NCI-H1930 (cell line): ENCODE data around the gene DCLRE1B.
"Not testable (repeated sequence)": the region's sequence is repeated elsewhere in the genome, so short reads cannot be mapped to it uniquely, and the experiment has no call there.

Source experiments
- DNase-seq, 2 experiments: peaks; one replicate each; lab custom pipeline; 2025; lab: John Stamatoyannopoulos, UW

Gene DCLRE1B

DNA sequence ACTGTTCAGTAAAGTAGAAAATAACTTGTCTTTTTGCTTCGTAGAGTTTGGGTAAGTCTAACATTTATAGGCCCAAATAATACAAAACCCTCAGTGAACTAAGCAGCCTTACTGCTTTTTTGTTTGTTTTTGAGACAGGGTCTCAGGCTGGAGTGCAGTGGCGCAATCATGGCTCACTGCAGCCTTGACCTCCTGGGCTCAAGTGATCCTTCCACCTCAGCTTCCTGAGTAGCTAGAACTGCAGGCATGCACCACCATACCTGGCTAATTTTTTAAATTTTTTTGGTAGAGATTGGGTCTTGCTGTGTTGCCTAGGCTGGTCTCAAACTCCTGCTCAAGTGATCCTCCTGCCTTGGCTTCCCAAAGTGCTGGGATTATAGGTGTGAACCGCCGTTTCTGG lies 43.0 kb downstream of the DCLRE1B start:
- not testable (repeated sequence) for DNase-seq

DNA sequence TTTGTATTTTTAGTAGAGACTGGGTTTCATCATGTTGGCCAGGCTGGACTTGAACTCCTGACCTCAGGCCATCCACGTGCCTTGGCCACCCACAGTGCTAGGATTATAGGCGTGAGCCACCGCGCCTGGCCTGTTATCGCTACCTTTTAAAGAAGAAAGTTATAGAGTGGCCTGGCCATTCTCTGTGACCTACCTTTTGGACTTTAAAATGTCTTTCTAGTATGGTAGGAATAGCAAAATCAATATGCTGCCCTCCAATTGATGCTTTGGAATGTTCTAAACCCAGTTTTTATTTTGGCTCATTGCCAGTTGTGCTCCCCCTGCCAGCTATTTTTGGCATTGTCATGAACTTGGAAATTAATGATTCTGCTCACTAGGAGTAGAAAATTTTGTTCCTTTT lies 43.9 kb downstream of the DCLRE1B start:
- no peak for DNase-seq

DNA sequence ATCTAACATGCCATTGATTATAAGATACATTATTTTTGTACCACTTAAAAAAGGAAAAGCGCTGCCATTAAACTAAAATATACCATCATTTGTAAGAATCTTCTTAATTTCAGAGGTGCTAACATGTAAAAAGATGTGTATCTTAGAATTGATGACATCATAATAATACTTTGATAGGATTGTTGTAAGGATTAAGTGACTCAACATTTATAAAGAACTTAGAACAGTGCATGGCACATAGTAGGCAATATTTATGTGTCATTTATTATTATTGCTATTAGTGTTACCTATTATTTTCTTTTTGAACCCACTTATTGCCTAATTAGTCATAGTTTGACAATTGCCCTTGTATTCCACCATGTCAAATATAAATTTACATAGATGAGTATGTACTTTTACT lies 45.8 kb downstream of the DCLRE1B start:
- no peak for DNase-seq

DNA sequence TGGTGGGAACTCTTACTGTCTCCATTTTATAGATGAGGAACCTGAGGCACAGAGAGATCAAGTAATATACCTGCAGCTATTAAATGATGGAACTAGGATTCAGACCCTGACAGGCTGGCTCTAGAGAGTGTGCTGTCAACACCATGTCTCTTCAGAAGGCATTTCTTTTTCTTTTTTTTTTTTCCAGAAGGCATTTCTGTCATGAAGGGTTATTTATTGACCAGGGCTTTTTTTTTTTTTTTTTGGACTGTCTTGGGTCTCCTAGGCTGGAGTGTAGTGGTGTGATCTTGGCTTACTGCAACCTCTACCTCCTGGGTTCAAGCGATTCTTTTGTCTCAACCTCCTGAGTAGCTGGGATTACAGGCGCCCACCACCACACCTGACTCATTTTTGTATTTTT lies 46.6 kb downstream of the DCLRE1B start:
- no peak for DNase-seq

DNA sequence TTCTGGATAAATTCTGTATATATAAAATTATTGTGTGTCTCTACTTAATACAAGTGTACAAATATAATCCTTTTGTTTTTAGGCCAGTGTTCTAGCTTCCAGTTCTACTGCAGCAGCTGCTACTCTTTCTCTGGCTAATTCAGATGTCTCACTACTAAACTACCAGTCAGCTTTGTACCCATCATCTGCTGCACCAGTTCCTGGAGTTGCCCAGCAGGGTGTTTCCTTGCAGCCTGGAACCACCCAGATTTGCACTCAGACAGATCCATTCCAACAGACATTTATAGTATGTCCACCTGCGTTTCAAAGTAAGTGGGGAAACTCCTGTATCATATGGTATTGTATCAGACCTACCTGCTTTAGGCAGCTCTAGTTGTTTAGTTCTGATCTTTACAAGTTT lies 52.9 kb downstream of the DCLRE1B start:
- no peak for DNase-seq

DNA sequence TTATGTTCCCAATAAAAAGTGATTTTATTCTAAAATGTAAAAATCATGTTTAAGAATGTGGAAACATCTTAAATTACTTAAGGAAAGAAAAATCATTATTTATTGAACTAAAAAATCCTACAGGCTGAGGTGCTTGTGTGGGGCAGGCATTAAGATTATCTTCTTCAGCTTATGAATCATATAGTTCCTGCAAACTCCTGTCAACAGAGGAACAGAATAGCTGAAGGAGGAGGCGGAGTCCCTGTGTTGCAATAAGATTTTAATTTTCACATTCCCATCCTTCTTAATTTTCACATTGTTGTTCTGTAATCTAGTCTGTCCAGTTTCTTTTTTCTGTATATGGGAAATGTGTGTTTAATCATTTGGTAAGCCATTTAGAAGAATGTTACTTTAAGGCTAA lies 53.6 kb downstream of the DCLRE1B start:
- no peak for DNase-seq

DNA sequence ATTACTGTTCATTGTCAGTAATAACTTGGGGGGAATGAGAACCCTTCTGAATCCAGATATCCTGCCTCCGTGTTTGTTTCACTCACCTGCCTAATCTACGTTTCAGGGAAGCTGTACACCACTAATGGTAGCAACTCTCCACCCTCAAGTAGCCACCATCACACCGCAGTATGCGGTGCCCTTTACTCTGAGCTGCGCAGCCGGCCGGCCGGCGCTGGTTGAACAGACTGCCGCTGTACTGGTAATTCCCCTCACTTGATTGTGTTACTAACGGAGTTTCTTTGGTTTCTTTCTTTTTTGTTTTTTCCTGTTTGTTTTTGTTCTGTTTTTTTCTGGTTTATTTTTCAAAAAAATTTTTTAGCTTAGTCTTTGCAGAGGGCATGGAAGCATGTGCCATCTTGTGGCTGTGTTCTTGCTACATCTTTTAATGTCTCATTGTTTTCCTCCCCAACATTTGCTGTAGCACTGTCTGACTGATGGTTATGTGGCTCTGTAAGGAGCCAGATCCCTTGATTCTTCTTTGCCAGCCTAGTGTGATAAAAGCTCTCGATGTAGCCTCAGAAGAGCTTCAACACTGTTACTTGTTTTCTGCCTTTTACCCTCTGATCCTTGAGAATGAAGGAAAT lies 58.3 kb downstream of the DCLRE1B start:
- DNase-seq, result no peak
